ENCODE measurements around the gene PRKG2. TPM values are rescaled to one million over a fixed set of nuclear protein-coding genes. Genes with fewer than 3 reads are reported as not detected.

PRKG2 gene
- total and polyA plus RNA-seq, 10 of the 15 experiments (the other 5 are each of a cell fraction or from before 2014, with no cell fraction given) = not detected

DNA sequence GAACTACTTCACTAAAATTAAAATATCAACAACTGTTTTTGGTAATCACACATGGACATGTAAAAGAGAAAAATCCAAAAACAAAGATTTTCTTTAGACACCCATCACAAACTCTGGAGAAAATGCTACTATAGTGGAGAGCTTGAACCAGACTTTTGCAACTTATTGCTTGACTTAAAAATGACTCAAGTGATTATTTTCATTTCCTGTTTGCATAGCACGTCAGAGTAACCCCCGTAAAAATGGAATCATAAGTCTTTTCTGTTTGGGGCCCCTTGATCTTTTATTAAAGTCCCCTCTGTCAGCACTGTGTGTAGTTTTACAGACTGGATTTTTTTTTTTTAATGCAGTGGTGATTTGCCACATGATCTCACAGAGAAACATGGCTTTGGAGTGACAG lies 79.5 kb downstream of the PRKG2 start (continued):
- TF ChIP-seq IRF4 (IDR thresholded peaks at IDR 0.05; ENCODE audit: low read depth, low read length) = no peak

DNA sequence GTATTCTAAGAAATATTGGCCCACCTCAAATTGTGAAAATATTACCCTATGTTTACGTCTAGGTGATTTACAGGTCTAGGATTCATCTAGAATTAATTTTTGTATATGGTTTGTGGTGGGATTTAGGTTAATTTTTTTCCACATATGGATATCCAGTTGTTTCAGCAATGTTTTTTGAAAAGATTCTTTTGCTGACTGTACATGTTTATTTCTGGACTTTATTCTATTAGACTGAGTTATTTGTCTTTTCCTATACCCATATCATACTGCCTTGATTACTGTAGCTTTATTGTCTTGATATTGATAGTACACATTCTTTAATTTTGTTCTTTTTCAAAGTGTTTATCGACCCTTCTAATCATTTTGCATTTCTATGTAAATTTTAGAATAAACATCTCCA lies 83.5 kb downstream of the PRKG2 start:
- H3K27me3 ChIP-seq (replicated peaks in 1 of 2; ENCODE audit: control insufficient read depth in 2 of 2, insufficient read depth in 2 of 2, low read length in 1 of 2) = no peaks in the 10 kb centered on the region
- H3K27ac ChIP-seq (ENCODE audit: control insufficient read depth, insufficient read depth) = no peak overlapping the region
- RAD21 ChIA-PET (ENCODE audit: unreplicated experiment) = no interaction called here
- SMC1A ChIA-PET (ENCODE audit: uncharacterized antibody, unreplicated experiment) = interaction anchor here (1.2 kb wide), 1 partner anchor 47 kb away, joined by 3 read pairs; no protein-coding TSS in a partner anchor
- FAIRE-seq = no peak
- no peak overlapping the region for H2AFZ ChIP-seq (ENCODE audit: control insufficient read depth, low read depth, low read length)
- no peaks in the 10 kb centered on the region for H3K9me3 ChIP-seq (replicated peaks; ENCODE audit: control insufficient read depth, insufficient read depth, low read length)
- no peak overlapping the region for H3K4me2 ChIP-seq (ENCODE audit: control insufficient read depth, insufficient read depth)
- intact Hi-C loops (cut with micrococcal nuclease; ENCODE audit: unreplicated experiment) = no loop called here
- no peaks in the 10 kb centered on the region for H4K20me1 ChIP-seq (ENCODE audit: control insufficient read depth, insufficient read depth)
- no peak overlapping the region for H3K4me3 ChIP-seq
- WGBS (ENCODE audit: insufficient coverage, insufficient replicate concordance, low lambda C conversion rate, missing lambda C conversion rate) = 2% methylated on average over 2 of the region's 2 CpGs
- in situ Hi-C loops (cut with MboI) = no loop called here
- ATAC-seq = no peak
- DNase-seq (ENCODE audit: low read depth, low spot score) = no peak
- no peaks in the 10 kb centered on the region for H3K36me3 ChIP-seq (ENCODE audit: control insufficient read depth in 2 of 2, insufficient read depth in 2 of 2, low read length in 1 of 2)
- no peaks in the 10 kb centered on the region for H3K79me2 ChIP-seq (ENCODE audit: control insufficient read depth, insufficient read depth, low read length)
- no peaks in the 10 kb centered on the region for H3K4me1 ChIP-seq (ENCODE audit: control insufficient read depth, insufficient read depth, low read length)
- POLR2A ChIA-PET = no interaction called here
- BruUV-seq (replicated peaks) = no TSS peak
- CTCF ChIA-PET = no interaction called here
- H3K9ac ChIP-seq (ENCODE audit: control insufficient read depth, insufficient read depth, low read length) = no peak overlapping the region
- TF ChIP-seq EED (IDR thresholded peaks at IDR 0.05; ENCODE audit: low read depth) (no peak), YBX1 (IDR thresholded peaks at IDR 0.05) (no peak), RFX5 (IDR thresholded peaks at IDR 0.05; ENCODE audit: low read depth, low read length) (no peak)
- TF ChIP-seq, protein P1, sequence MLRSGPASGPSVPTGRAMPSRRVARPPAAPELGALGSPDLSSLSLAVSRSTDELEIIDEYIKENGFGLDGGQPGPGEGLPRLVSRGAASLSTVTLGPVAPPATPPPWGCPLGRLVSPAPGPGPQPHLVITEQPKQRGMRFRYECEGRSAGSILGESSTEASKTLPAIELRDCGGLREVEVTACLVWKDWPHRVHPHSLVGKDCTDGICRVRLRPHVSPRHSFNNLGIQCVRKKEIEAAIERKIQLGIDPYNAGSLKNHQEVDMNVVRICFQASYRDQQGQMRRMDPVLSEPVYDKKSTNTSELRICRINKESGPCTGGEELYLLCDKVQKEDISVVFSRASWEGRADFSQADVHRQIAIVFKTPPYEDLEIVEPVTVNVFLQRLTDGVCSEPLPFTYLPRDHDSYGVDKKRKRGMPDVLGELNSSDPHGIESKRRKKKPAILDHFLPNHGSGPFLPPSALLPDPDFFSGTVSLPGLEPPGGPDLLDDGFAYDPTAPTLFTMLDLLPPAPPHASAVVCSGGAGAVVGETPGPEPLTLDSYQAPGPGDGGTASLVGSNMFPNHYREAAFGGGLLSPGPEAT (IDR thresholded peaks at IDR 0.05; ENCODE audit: low read depth) = no peak
- TF ChIP-seq, protein P2, sequence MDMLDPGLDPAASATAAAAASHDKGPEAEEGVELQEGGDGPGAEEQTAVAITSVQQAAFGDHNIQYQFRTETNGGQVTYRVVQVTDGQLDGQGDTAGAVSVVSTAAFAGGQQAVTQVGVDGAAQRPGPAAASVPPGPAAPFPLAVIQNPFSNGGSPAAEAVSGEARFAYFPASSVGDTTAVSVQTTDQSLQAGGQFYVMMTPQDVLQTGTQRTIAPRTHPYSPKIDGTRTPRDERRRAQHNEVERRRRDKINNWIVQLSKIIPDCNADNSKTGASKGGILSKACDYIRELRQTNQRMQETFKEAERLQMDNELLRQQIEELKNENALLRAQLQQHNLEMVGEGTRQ (IDR thresholded peaks at IDR 0.05; ENCODE audit: borderline replicate concordance, low read depth, low read length) = no peak
- TF ChIP-seq, protein P3, sequence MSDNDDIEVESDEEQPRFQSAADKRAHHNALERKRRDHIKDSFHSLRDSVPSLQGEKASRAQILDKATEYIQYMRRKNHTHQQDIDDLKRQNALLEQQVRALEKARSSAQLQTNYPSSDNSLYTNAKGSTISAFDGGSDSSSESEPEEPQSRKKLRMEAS (IDR thresholded peaks at IDR 0.05; ENCODE audit: low read depth, low read length) = no peak
- TF ChIP-seq, protein P4, sequence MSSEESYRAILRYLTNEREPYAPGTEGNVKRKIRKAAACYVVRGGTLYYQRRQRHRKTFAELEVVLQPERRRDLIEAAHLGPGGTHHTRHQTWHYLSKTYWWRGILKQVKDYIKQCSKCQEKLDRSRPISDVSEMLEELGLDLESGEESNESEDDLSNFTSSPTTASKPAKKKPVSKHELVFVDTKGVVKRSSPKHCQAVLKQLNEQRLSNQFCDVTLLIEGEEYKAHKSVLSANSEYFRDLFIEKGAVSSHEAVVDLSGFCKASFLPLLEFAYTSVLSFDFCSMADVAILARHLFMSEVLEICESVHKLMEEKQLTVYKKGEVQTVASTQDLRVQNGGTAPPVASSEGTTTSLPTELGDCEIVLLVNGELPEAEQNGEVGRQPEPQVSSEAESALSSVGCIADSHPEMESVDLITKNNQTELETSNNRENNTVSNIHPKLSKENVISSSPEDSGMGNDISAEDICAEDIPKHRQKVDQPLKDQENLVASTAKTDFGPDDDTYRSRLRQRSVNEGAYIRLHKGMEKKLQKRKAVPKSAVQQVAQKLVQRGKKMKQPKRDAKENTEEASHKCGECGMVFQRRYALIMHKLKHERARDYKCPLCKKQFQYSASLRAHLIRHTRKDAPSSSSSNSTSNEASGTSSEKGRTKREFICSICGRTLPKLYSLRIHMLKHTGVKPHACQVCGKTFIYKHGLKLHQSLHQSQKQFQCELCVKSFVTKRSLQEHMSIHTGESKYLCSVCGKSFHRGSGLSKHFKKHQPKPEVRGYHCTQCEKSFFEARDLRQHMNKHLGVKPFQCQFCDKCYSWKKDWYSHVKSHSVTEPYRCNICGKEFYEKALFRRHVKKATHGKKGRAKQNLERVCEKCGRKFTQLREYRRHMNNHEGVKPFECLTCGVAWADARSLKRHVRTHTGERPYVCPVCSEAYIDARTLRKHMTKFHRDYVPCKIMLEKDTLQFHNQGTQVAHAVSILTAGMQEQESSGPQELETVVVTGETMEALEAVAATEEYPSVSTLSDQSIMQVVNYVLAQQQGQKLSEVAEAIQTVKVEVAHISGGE (CRISPR knock-in tag; IDR thresholded peaks at IDR 0.05) = no peak
- TF ChIP-seq, protein P5, sequence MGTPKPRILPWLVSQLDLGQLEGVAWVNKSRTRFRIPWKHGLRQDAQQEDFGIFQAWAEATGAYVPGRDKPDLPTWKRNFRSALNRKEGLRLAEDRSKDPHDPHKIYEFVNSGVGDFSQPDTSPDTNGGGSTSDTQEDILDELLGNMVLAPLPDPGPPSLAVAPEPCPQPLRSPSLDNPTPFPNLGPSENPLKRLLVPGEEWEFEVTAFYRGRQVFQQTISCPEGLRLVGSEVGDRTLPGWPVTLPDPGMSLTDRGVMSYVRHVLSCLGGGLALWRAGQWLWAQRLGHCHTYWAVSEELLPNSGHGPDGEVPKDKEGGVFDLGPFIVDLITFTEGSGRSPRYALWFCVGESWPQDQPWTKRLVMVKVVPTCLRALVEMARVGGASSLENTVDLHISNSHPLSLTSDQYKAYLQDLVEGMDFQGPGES (IDR thresholded peaks at IDR 0.05) = no peak
- TF ChIP-seq, protein P6, sequence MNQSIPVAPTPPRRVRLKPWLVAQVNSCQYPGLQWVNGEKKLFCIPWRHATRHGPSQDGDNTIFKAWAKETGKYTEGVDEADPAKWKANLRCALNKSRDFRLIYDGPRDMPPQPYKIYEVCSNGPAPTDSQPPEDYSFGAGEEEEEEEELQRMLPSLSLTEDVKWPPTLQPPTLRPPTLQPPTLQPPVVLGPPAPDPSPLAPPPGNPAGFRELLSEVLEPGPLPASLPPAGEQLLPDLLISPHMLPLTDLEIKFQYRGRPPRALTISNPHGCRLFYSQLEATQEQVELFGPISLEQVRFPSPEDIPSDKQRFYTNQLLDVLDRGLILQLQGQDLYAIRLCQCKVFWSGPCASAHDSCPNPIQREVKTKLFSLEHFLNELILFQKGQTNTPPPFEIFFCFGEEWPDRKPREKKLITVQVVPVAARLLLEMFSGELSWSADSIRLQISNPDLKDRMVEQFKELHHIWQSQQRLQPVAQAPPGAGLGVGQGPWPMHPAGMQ (IDR thresholded peaks at IDR 0.05; ENCODE audit: borderline replicate concordance) = no peak
